ENCODE measurements around the gene CCDC126. TPM values are rescaled to one million over a fixed set of nuclear protein-coding genes. Genes with fewer than 3 reads are reported as not detected.
A peak's percentile ranks its signal among the peaks of the same experiment; 100 is the strongest.

Gene CCDC126
- total and polyA plus RNA-seq, 3 donors from 2014 or later: 32.0 to 97.2 (median 80.1) TPM

DNA sequence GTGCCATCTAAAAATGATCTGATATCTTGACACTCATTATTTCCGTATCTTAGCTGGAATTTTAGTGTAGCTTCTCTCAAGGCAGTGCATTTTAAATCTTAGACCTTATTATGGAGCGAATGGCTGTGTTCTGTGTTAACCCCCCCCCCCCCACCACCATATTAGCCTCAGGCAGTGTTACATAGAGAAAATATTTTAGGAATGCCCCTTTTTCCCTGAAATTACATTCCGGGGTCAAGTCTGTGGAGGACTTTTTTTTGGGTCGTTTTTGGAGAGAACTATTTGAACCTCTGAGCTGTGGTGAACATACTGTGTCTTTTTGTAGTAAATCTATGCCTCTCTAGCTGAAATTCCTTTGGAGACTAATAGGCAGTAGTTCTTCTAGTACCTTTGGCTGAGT, 3.1 kb downstream of the CCDC126 start:
- Histone ChIP-seq H3K36me3 (ENCODE audit: low read depth, missing control alignments) (no peaks in the 10 kb centered on the region), H3K4me3 (no peak overlapping the region), H3K27me3 (no peaks in the 10 kb centered on the region), H3K27ac (no peak overlapping the region), H3K4me1 (peaks cover 4% of the 10 kb centered on the region), H3K9me3 (no peaks in the 10 kb centered on the region)
- no peak for TF ChIP-seq POLR2A (IDR thresholded peaks at IDR 0.05)
- TF ChIP-seq, protein P1, sequence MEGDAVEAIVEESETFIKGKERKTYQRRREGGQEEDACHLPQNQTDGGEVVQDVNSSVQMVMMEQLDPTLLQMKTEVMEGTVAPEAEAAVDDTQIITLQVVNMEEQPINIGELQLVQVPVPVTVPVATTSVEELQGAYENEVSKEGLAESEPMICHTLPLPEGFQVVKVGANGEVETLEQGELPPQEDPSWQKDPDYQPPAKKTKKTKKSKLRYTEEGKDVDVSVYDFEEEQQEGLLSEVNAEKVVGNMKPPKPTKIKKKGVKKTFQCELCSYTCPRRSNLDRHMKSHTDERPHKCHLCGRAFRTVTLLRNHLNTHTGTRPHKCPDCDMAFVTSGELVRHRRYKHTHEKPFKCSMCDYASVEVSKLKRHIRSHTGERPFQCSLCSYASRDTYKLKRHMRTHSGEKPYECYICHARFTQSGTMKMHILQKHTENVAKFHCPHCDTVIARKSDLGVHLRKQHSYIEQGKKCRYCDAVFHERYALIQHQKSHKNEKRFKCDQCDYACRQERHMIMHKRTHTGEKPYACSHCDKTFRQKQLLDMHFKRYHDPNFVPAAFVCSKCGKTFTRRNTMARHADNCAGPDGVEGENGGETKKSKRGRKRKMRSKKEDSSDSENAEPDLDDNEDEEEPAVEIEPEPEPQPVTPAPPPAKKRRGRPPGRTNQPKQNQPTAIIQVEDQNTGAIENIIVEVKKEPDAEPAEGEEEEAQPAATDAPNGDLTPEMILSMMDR (IDR thresholded peaks at IDR 0.05): no peak
- WGBS, 2 donors: 42 to 48% methylated on average over 4 of the region's 4 CpGs
- intact Hi-C loops (cut with DNase I; ENCODE audit: low total_unique reads): no loop called here
- DNase-seq: no peak

DNA sequence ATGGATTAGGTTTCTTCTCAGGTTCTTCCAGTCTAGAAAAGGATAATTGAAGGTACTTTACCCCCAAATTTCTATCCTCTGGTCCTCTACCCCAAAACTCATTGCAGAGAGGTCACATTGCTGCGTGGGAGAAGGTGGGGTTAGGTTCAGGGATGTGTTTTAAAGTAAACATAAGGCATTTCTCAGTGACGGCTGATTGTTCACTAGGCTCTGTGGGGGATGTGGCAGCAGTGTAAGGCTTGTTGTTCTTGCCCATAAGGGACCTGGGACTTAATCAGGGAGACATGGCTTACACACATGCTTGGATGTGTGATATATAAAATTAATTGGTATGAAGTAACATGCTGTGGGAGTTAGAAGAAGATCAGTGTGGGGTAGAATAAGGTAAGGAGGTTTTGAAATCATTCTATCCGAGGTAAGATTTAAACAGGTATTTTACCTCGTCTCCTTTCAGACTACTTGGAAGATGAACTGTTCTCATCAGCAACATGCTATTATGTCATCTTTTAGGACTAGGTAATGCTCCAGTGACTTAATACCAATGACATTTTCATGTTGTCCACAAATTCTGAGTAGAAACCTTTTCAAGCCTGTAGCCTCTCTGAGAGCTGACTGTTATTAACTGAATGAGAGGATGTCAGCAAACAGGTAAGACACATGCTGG, 6.6 kb downstream of the CCDC126 start:
- no peaks in the 10 kb centered on the region for H3K27me3 ChIP-seq
- intact Hi-C loops (cut with DNase I; ENCODE audit: low total_unique reads): no loop called here
- H3K4me3 ChIP-seq: no peak overlapping the region
- DNase-seq: no peak
- no peak overlapping the region for H3K27ac ChIP-seq
- peaks cover 4% of the 10 kb centered on the region for H3K4me1 ChIP-seq
- TF ChIP-seq POLR2A (IDR thresholded peaks at IDR 0.05): no peak
- TF ChIP-seq, protein P1 (IDR thresholded peaks at IDR 0.05): no peak
- H3K36me3 ChIP-seq (ENCODE audit: low read depth, missing control alignments): no peaks in the 10 kb centered on the region
- 70 to 89% methylated on average over 4 of the region's 4 CpGs for WGBS, 2 donors
- H3K9me3 ChIP-seq: no peaks in the 10 kb centered on the region

GRCh38 chr7:23604296-23604640, 7.1 kb downstream of the CCDC126 start:
- Histone ChIP-seq H3K4me3 (no peak overlapping the region), H3K9me3 (no peaks in the 10 kb centered on the region), H3K27ac (no peak overlapping the region), H3K36me3 (ENCODE audit: low read depth, missing control alignments) (no peaks in the 10 kb centered on the region), H3K4me1 (peaks cover 4% of the 10 kb centered on the region), H3K27me3 (no peaks in the 10 kb centered on the region)
- DNase-seq: no peak
- intact Hi-C loops (cut with DNase I; ENCODE audit: low total_unique reads): no loop called here
- no peak for TF ChIP-seq POLR2A (IDR thresholded peaks at IDR 0.05)
- TF ChIP-seq, protein P1 (IDR thresholded peaks at IDR 0.05): no peak

GRCh38 chr7:23607130-23607529, 9.9 kb downstream of the CCDC126 start:
- H3K9me3 ChIP-seq: no peaks in the 10 kb centered on the region
- no peak for DNase-seq
- H3K27ac ChIP-seq: peak overlapping the region in 1 of 2 donors; percentile 23
- no peak overlapping the region for H3K4me3 ChIP-seq
- no peaks in the 10 kb centered on the region for H3K27me3 ChIP-seq
- H3K4me1 ChIP-seq: no peaks in the 10 kb centered on the region
- no peaks in the 10 kb centered on the region for H3K36me3 ChIP-seq (ENCODE audit: low read depth, missing control alignments)
- intact Hi-C loops (cut with DNase I; ENCODE audit: low total_unique reads): no loop called here
- TF ChIP-seq, protein P1 (IDR thresholded peaks at IDR 0.05): no peak
- TF ChIP-seq POLR2A (IDR thresholded peaks at IDR 0.05): no peak

GRCh38 chr7:23607866-23608265, 10.7 kb downstream of the CCDC126 start:
- Histone ChIP-seq H3K4me3 (no peak overlapping the region), H3K4me1 (no peaks in the 10 kb centered on the region), H3K27ac (peak overlapping the region in 1 of 2 donors; percentile 23), H3K9me3 (no peaks in the 10 kb centered on the region), H3K36me3 (ENCODE audit: low read depth, missing control alignments) (no peaks in the 10 kb centered on the region), H3K27me3 (no peaks in the 10 kb centered on the region)
- intact Hi-C loops (cut with DNase I; ENCODE audit: low total_unique reads): no loop called here
- DNase-seq: no peak
- WGBS, 2 donors: 87 to 94% methylated on average over 8 of the region's 8 CpGs
- TF ChIP-seq, protein P1 (IDR thresholded peaks at IDR 0.05): no peak
- TF ChIP-seq POLR2A (IDR thresholded peaks at IDR 0.05): no peak
